Prostate gland (tissue), 2 donors: Measurements from ENCODE around the gene NPIPB13. TPM values are rescaled to one million over a fixed set of nuclear protein-coding genes. Genes with fewer than 3 reads are reported as not detected.
"Not testable (repeated sequence)": the region's sequence is repeated elsewhere in the genome, so short reads cannot be mapped to it uniquely, and the experiment has no call there.

Experiments used
- DNase-seq: peaks from one replicate; pipeline ENCODE4 v3.0.0-alpha.2; 2019; ENCODE audit warnings: low spot score
- H3K27ac ChIP-seq, 2 donors: fragments of 200-600 bp; sonication (generic); 2 replicates each; pipeline ENCODE4 v1.5.1; 2017 to 2019
- H3K27me3 ChIP-seq: fragments of 200-600 bp; sonication (generic); replicated peaks from 2 replicates; pipeline ENCODE4 v1.5.1; 2019; ENCODE audit not compliant: insufficient read depth
- H3K36me3 ChIP-seq, 2 donors: fragments of 200-600 bp; sonication (generic); 1 replicate in 1 of 2; 2 replicates in 1 of 2; pipeline versions ENCODE4 v1.5.1 to v1.8.1; 2017 to 2019
- H3K4me1 ChIP-seq: fragments of 200-600 bp; sonication (generic); replicated peaks from 2 replicates; pipeline ENCODE4 v1.5.1; 2019
- H3K4me3 ChIP-seq, 2 donors: fragments of 200-600 bp; sonication (generic); 2 replicates each; pipeline ENCODE4 v1.5.1; 2017 to 2019
- H3K9me3 ChIP-seq: fragments of 200-600 bp; sonication (generic); 2 replicates; pipeline ENCODE4 v1.5.1; 2017
- WGBS: methylation state at CpG from one replicate; pipeline ENCODE4 v1.1.5; 2018; 5-methylcytosine and 5-hydroxymethylcytosine counted together
- intact Hi-C: fragments of 100-400 bp; cut with DNase I; formaldehyde crosslinking; loops from one replicate; pipeline ENCODE4 v1.14.2; 2022
- total RNA-seq, 2 donors: library from RNA; depleted of rRNA; stranded (reverse); fragments of >200 nt; gene quantifications; one replicate each; pipeline ENCODE4 v1.1.0, GENCODE V29; 2016

NPIPB13 gene
- total RNA-seq = 1 to 10 TPM in 1 of 2 donors, under 1 TPM in 1; 0.82 to 5.8 TPM

- DNase-seq, H3K27ac ChIP-seq, intact Hi-C loops, H3K9me3 ChIP-seq, H3K27me3 ChIP-seq, H3K4me3 ChIP-seq, H3K36me3 ChIP-seq, H3K4me1 ChIP-seq: not testable (repeated sequence)
- WGBS = no CpG with 5 or more reads among the region's 4 CpGs
These were observed at the start of gene NPIPB13 for GRCh38 chr16:30248379-30248778. TSS of gene NPIPB13 (minus strand) at chr16:30248479. CDS start at chr16:30245573, 2,906 bp downstream.

- H3K9me3 ChIP-seq, H3K4me3 ChIP-seq, H3K27me3 ChIP-seq, H3K36me3 ChIP-seq, intact Hi-C loops, H3K27ac ChIP-seq, H3K4me1 ChIP-seq, DNase-seq: not testable (repeated sequence)
- 97% methylated on average over 9 of the region's 10 CpGs for WGBS
These were observed 34.1 kb upstream of the NPIPB13 start for GRCh38 chr16:30282357-30282756.

GRCh38 chr16:30278523-30278922, 30.2 kb upstream of the NPIPB13 start:
- WGBS = no CpG with 5 or more reads among the region's 3 CpGs
- not testable (repeated sequence) for DNase-seq, H3K27ac ChIP-seq

GRCh38 chr16:30217082-30217481, 31.2 kb downstream of the NPIPB13 start:
- H3K4me1 ChIP-seq, H3K9me3 ChIP-seq, intact Hi-C loops, H3K27ac ChIP-seq, H3K36me3 ChIP-seq, H3K4me3 ChIP-seq, H3K27me3 ChIP-seq: not testable (repeated sequence)
- peak; percentile 1 for DNase-seq
- WGBS = 58% methylated on average over 5 of the region's 5 CpGs

More at GRCh38 chr16:30278523-30278922, 30.2 kb upstream of the NPIPB13 start:
- intact Hi-C loops, H3K4me3 ChIP-seq, H3K9me3 ChIP-seq, H3K36me3 ChIP-seq, H3K4me1 ChIP-seq, H3K27me3 ChIP-seq: not testable (repeated sequence)

- H3K4me1 ChIP-seq, DNase-seq, H3K27ac ChIP-seq, H3K36me3 ChIP-seq, H3K9me3 ChIP-seq, H3K27me3 ChIP-seq, intact Hi-C loops, H3K4me3 ChIP-seq: not testable (repeated sequence)
- WGBS = no CpG with 5 or more reads among the region's 4 CpGs
These were observed 36.9 kb downstream of the NPIPB13 start for GRCh38 chr16:30211414-30211813.

GRCh38 chr16:30209032-30209431, 39.2 kb downstream of the NPIPB13 start:
- no CpG with 5 or more reads among the region's 6 CpGs for WGBS
- DNase-seq, H3K4me1 ChIP-seq, H3K4me3 ChIP-seq, H3K27me3 ChIP-seq, intact Hi-C loops, H3K27ac ChIP-seq, H3K9me3 ChIP-seq, H3K36me3 ChIP-seq: not testable (repeated sequence)

GRCh38 chr16:30207063-30207704, 41.1 kb downstream of the NPIPB13 start:
- H3K4me3 ChIP-seq, H3K27ac ChIP-seq, intact Hi-C loops, H3K9me3 ChIP-seq, H3K36me3 ChIP-seq, DNase-seq, H3K4me1 ChIP-seq, H3K27me3 ChIP-seq: not testable (repeated sequence)
- WGBS = 40% methylated on average over 2 of the region's 9 CpGs

- no CpG with 5 or more reads among the region's 33 CpGs for WGBS
- intact Hi-C loops, H3K36me3 ChIP-seq, DNase-seq, H3K27me3 ChIP-seq, H3K9me3 ChIP-seq, H3K4me1 ChIP-seq, H3K27ac ChIP-seq: not testable (repeated sequence)
- H3K4me3 ChIP-seq = peak overlapping the region; percentile 35 to 36
These were observed 42.0 kb downstream of the NPIPB13 start for GRCh38 chr16:30206252-30206651.

- H3K27me3 ChIP-seq, H3K27ac ChIP-seq, H3K4me1 ChIP-seq, H3K36me3 ChIP-seq, intact Hi-C loops, DNase-seq, H3K9me3 ChIP-seq: not testable (repeated sequence)
- H3K4me3 ChIP-seq = peak overlapping the region; percentile 35 to 36
- WGBS = 1% methylated on average over 14 of the region's 52 CpGs
These were observed 42.6 kb downstream of the NPIPB13 start for GRCh38 chr16:30205541-30206236.

- H3K9me3 ChIP-seq, H3K36me3 ChIP-seq, H3K27ac ChIP-seq, H3K4me3 ChIP-seq, H3K4me1 ChIP-seq, intact Hi-C loops, H3K27me3 ChIP-seq, DNase-seq: not testable (repeated sequence)
- WGBS = no CpG with 5 or more reads among the region's 15 CpGs
These were observed 48.5 kb downstream of the NPIPB13 start for GRCh38 chr16:30199608-30200343.

GRCh38 chr16:30199049-30199448, 49.2 kb downstream of the NPIPB13 start, which contains the start of gene SULT1A3:
TSS of gene SULT1A3 (plus strand) at chr16:30199255. CDS start at chr16:30200729, 1,474 bp downstream.
- H3K4me3 ChIP-seq, H3K27me3 ChIP-seq, H3K9me3 ChIP-seq, H3K36me3 ChIP-seq, H3K27ac ChIP-seq, H3K4me1 ChIP-seq, intact Hi-C loops, DNase-seq: not testable (repeated sequence)
- WGBS = no CpG with 5 or more reads among the region's 3 CpGs
